Measurements from ENCODE around the gene TOR1AIP2.

TOR1AIP2 gene

GRCh38 chr1:179794146-179794545 lies 83.5 kb downstream of the TOR1AIP2 start:
- Histone ChIP-seq H3K27me3 (ENCODE audit: insufficient read depth, low read length) (peaks cover 25% of the 10 kb centered on the region), H3K4me1 (ENCODE audit: control insufficient read depth, insufficient read depth, low read length, unreplicated experiment) (no peaks in the 10 kb centered on the region), H3K27ac (ENCODE audit: low read depth, low read length) (no peak overlapping the region), H3K4me3 (ENCODE audit: low read depth, low read length) (no peak overlapping the region), H3K36me3 (ENCODE audit: insufficient read depth, low read length) (no peaks in the 10 kb centered on the region), H3K79me2 (ENCODE audit: control insufficient read depth, insufficient read depth, low read length, unreplicated experiment) (no peaks in the 10 kb centered on the region), H2AFZ (ENCODE audit: low read length, unreplicated experiment) (no peak overlapping the region)

- Histone ChIP-seq H3K27ac (ENCODE audit: low read depth, low read length) (no peak overlapping the region), H3K27me3 (ENCODE audit: insufficient read depth, low read length) (peaks cover 20% of the 10 kb centered on the region), H3K4me1 (ENCODE audit: control insufficient read depth, insufficient read depth, low read length, unreplicated experiment) (no peaks in the 10 kb centered on the region), H2AFZ (ENCODE audit: low read length, unreplicated experiment) (no peak overlapping the region), H3K36me3 (ENCODE audit: insufficient read depth, low read length) (no peaks in the 10 kb centered on the region), H3K4me3 (ENCODE audit: low read depth, low read length) (no peak overlapping the region), H3K79me2 (ENCODE audit: control insufficient read depth, insufficient read depth, low read length, unreplicated experiment) (no peaks in the 10 kb centered on the region)
Observed at GRCh38 chr1:179793281-179793680, 84.3 kb downstream of the TOR1AIP2 start.
